ENCODE data around the gene SH3BP5. TPM values are rescaled to one million over a fixed set of nuclear protein-coding genes. Genes with fewer than 3 reads are reported as not detected.

The SH3BP5 gene
- total RNA-seq, 1 donor from 2014 or later, result 7.7 TPM

DNA sequence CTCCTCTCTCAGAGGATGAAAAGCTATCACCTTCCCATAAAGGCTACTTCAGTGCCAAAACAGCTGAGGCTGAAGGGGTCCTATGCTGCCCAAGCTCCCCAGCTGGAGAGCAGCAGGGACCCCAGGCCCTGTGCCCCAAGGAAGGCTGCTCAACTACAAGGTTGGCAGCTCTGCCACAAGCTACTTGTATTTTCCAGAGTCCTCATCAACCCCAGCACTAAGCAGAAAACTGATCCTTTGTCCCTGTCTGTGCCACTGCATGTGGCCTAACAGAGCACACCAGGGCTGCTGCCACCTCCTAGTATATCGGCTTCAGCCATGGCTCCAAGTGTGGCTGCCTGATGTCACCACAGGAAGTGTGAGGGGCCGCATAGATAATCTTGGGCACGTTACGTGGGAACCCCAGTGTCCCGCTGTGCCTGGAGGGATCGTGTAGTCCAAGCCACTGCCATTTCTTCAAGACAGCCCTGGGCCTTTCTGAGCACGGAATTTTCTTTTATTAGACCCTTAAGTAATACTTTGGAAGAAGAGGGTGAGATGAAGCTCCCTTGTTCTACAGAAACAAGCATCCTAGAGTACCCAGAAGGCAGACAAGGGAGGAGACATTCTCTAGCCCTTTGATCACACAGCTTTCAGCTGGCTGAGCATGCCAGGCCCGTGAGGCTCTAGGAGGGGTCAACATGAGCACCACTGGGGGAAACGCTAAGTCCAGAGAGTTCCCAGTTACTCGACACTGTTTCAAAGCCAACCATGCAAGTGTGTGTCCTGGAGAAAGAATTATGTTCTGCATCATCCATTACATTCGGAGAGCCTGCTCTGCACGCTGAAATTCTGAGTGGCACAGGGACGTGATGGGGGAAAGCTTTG lies 65.6 kb downstream of the SH3BP5 start:
- H3K4me3 ChIP-seq (ENCODE audit: low read depth, low read length), result no peak overlapping the region
- TF ChIP-seq, protein P1, sequence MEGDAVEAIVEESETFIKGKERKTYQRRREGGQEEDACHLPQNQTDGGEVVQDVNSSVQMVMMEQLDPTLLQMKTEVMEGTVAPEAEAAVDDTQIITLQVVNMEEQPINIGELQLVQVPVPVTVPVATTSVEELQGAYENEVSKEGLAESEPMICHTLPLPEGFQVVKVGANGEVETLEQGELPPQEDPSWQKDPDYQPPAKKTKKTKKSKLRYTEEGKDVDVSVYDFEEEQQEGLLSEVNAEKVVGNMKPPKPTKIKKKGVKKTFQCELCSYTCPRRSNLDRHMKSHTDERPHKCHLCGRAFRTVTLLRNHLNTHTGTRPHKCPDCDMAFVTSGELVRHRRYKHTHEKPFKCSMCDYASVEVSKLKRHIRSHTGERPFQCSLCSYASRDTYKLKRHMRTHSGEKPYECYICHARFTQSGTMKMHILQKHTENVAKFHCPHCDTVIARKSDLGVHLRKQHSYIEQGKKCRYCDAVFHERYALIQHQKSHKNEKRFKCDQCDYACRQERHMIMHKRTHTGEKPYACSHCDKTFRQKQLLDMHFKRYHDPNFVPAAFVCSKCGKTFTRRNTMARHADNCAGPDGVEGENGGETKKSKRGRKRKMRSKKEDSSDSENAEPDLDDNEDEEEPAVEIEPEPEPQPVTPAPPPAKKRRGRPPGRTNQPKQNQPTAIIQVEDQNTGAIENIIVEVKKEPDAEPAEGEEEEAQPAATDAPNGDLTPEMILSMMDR (conservative IDR thresholded peaks at IDR 0.05; ENCODE audit: low read depth, low read length), result no peak
- DNase-seq (ENCODE audit: low read depth), result no peak

DNA sequence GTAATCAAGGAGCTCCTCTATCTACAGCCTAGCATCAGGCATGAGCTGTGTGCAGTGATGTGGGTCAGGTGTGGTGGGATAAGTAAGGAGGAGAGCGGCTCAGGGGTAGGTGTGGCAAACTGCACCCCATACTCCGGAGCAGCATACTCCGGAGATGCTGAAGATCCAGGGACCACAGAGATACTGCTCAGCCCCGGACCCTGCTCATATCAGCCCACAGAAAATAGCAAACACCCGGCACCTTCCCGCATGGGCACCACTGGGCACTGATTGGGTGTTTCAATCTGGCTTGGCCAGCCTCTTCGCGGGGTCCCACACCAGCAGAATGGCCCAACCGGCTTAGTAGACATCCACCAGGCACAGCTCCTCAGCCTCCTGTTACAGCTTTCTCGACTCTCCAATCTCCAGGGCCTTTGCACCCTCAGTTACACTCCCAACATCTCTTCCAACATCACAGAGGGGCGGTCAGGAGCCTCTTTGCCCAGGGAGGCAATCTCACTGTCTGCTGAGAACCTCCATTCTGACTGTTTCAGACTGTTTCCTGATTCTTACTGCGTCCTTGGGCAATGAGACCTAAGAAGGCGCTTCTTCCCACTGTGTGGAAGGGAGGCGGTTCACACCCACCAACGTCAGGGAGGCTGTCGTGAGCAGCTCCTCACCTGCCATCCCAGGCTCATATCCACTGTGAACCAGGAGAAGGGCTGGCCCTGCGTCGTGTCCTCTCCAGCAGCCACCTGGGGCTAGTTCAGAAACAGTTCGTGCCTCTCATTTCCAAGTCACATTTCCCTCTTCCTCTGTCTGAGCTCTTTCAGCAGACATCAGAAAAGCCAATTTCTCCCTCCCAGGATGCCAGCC lies 66.5 kb downstream of the SH3BP5 start:
- H3K4me3 ChIP-seq (ENCODE audit: low read depth, low read length), result no peak overlapping the region
- TF ChIP-seq, protein P1 (conservative IDR thresholded peaks at IDR 0.05; ENCODE audit: low read depth, low read length), result no peak
- DNase-seq (ENCODE audit: low read depth), result no peak

DNA sequence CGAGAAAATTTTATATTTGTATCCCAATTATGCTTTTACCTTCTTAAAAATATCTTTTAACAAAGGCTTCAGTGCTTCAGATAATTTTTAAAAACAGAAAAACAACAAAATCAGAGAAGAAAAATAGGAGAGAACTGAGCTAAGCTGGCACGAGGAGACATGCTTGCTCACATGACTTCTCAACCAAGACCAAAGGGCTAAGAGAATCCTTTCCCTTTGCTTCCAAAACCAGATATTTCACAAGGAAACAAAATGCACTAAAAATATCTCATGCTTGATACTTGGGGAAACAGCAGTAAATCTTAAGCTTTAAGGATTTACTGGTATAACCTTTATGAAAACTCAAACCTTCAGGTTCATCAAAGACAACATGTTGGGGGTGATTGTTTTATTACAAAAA lies 67.9 kb downstream of the SH3BP5 start:
- no peak for DNase-seq (ENCODE audit: low read depth)
- H3K4me3 ChIP-seq (ENCODE audit: low read depth, low read length), result no peak overlapping the region
- TF ChIP-seq, protein P1 (conservative IDR thresholded peaks at IDR 0.05; ENCODE audit: low read depth, low read length), result no peak

DNA sequence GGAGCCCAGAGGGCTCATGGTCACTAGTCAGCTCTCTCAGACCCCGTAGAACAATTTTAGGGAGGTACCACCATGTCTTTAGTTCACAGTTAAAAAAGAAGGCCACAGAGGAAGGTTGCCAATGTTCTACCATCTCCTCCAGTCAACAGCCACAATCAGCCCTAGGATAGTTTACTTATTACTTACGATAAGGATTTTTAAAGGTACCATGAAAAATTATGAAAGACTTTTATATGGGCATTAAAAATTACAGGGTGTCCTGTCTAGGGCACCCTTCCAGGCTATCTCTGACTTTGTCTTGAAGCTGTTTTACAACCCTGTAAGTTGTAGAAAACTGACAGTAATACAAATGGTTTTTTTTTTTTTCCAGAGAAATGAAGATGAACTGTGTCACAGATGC lies 68.5 kb downstream of the SH3BP5 start:
- TF ChIP-seq, protein P1 (conservative IDR thresholded peaks at IDR 0.05; ENCODE audit: low read depth, low read length), result no peak
- no peak overlapping the region for H3K4me3 ChIP-seq (ENCODE audit: low read depth, low read length)
- DNase-seq (ENCODE audit: low read depth), result no peak

DNA sequence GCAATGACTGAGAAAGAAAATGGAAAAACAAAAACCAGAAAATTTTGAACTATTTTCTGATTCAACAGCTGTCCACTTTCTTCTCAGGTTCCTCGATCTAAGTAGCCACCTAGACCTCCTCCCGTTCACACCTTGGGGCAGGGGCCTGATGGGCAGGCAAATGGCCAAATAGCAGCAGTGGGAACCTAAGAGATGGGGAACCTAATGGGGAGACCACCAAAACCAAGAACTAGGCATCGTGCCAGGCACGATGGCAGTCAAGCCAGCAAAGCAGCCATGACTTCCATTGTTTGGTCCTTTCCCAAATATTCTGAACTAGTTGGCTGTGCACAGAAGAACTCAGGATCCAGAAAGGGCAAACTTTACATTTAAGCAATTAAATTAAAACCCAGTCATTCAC lies 69.3 kb downstream of the SH3BP5 start:
- H3K4me3 ChIP-seq (ENCODE audit: low read depth, low read length), result no peak overlapping the region
- DNase-seq (ENCODE audit: low read depth), result no peak
- TF ChIP-seq, protein P1 (conservative IDR thresholded peaks at IDR 0.05; ENCODE audit: low read depth, low read length), result no peak

DNA sequence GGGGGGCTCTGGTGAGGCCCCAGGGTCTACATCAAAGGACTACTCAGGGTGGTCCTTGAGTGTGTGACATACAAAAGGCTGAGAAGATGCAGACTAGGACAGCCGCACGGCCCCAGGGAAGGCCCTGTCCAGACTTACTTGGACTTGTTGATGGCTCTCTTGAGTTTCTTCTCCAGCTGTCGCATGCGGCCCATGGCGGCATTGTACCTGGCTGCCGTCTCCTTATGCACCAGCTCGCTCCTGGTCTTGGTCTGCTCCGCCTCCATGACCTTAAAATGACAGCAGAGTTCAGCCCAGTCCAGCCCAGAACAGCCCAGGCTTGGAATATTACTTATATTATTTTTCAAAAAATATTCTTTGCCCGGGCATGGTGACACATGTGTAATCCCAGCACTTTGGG lies 70.4 kb downstream of the SH3BP5 start:
- TF ChIP-seq, protein P1 (conservative IDR thresholded peaks at IDR 0.05; ENCODE audit: low read depth, low read length), result no peak
- no peak overlapping the region for H3K4me3 ChIP-seq (ENCODE audit: low read depth, low read length)
- DNase-seq (ENCODE audit: low read depth), result no peak

Measured in epithelial cell of proximal tubule (primary cell).